Left ventricle myocardium inferior (tissue), 1 donor: ENCODE results near the gene PROCA1. TPM values are rescaled to one million over a fixed set of nuclear protein-coding genes. Genes with fewer than 3 reads are reported as not detected.

Source experiments
- DNase-seq: peaks from one replicate; pipeline ENCODE4 v3.0.0-alpha.2; 2020
- H3K27ac ChIP-seq: fragments of 200-600 bp; replicated peaks from 2 replicates; pipeline ENCODE4 v1.8.0; 2021
- H3K27me3 ChIP-seq: fragments of 200-600 bp; 2 replicates; pipeline ENCODE4 v1.8.0; 2021; ENCODE audit warnings: low read depth
- H3K36me3 ChIP-seq: fragments of 200-600 bp; 2 replicates; pipeline ENCODE4 v1.8.0; 2021
- H3K4me1 ChIP-seq: fragments of 200-600 bp; 2 replicates; pipeline ENCODE4 v1.8.0; 2021
- H3K4me3 ChIP-seq: fragments of 200-600 bp; 2 replicates; pipeline ENCODE4 v1.8.0; 2021; ENCODE audit warnings: mild to moderate bottlenecking, moderate library complexity
- H3K9me3 ChIP-seq: fragments of 200-600 bp; replicated peaks from 2 replicates; pipeline ENCODE4 v1.8.0; 2021
- CTCF ChIP-seq: fragments of 200-600 bp; IDR thresholded peaks from 2 replicates; pipeline ENCODE4 v1.8.0; 2021; ENCODE audit warnings: antibody characterized with exemption, mild to moderate bottlenecking, borderline replicate concordance
- intact Hi-C: fragments of 100-400 bp; cut with micrococcal nuclease; formaldehyde crosslinking; loops from one replicate; pipeline ENCODE4 v1.11.0; 2022
- total RNA-seq: library from RNA; stranded (reverse); fragmentation: NEBNext Ultra II Directional; extraction: Animal tissue kit (Norgen Biotek cat#: 25700); gene quantifications from one replicate; pipeline ENCODE4 v1.2.1, GENCODE V29; 2021
- donor health status: DM: no; HTN: yes; CAD: no; lungs with severe emphysema.

PROCA1 gene
- total RNA-seq, 1 donor from 2014 or later: 1.3 TPM

DNA sequence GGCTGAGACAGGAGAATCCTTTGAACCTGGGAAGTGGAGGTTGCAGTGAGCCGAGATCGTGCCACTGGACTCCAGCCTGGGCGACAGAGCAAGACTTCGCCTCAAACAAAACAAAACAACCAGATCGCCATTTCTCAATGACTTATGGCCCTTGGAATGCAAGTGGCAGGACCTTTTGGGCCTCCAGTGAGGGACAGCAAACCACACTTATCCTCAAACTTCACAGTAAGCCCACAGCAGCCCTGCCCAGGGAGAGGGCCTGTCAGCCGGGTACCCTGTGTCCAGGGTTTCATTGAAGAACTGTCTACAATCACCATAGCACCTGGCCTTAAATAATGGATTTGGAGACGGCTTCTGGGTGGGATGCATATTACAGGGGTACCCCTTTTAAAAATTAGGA is 43.8 kb upstream of the PROCA1 start:
- H3K4me1 ChIP-seq: peaks cover 7% of the 10 kb centered on the region
- H3K27ac ChIP-seq: no peak overlapping the region
- no peaks in the 10 kb centered on the region for H3K9me3 ChIP-seq
- no peak for TF ChIP-seq CTCF
- no peaks in the 10 kb centered on the region for H3K27me3 ChIP-seq
- no peak overlapping the region for H3K4me3 ChIP-seq
- intact Hi-C loops: no loop called here
- H3K36me3 ChIP-seq: peaks cover 22% of the 10 kb centered on the region
- no peak for DNase-seq

- DNase-seq: no peak
- H3K36me3 ChIP-seq: peaks cover 13% of the 10 kb centered on the region
- H3K27ac ChIP-seq: no peak overlapping the region
- no peak overlapping the region for H3K4me3 ChIP-seq
- H3K4me1 ChIP-seq: peaks cover 22% of the 10 kb centered on the region
- intact Hi-C loops: no loop called here
- no peaks in the 10 kb centered on the region for H3K27me3 ChIP-seq
- H3K9me3 ChIP-seq: no peaks in the 10 kb centered on the region
- TF ChIP-seq CTCF: no peak
These were observed 40.1 kb upstream of the PROCA1 start for GRCh38 chr17:28751600-28752366.

DNA sequence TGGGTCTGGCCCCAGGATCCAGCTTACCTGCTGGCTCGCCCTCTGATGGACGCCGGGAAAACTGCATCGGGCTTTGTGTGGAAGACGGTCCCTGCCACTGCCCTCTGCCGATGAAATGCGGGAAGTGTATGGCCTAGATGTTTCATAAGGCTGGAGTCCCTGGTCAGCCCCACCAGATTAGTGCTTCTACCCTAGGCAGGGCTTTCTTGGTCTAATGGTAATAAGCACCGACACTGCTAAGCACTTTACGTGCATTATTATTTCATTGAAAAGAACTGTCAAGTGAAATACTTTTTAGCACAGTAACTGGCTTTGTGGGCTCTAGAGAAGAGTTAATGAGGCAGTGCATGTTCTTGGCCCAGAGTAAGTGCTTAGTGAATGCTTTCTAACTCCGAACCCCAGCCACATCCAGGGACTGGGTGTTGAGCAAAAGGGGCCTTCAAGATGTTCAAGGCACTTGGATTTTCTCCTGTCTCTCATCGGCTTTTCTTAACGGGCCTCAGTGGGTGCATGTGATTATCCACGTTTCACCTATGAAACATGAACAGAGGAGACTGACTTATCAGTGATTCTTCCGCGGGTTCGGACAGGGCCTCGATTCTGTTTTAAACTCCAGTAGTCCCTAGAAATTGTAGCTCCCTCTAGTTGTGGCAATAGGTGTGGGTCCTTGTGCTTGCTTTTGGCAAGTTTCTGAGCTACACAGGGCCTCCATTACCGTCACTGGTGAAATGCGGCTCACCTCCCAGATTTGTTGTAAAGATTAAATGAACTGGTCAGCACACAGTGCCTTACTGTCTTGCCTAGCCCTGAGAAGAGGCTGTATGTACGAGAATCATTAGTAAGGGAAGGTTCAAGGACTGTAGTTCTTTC is 38.7 kb upstream of the PROCA1 start:
- peak overlapping the region; percentile 4 for H3K27ac ChIP-seq

DNA sequence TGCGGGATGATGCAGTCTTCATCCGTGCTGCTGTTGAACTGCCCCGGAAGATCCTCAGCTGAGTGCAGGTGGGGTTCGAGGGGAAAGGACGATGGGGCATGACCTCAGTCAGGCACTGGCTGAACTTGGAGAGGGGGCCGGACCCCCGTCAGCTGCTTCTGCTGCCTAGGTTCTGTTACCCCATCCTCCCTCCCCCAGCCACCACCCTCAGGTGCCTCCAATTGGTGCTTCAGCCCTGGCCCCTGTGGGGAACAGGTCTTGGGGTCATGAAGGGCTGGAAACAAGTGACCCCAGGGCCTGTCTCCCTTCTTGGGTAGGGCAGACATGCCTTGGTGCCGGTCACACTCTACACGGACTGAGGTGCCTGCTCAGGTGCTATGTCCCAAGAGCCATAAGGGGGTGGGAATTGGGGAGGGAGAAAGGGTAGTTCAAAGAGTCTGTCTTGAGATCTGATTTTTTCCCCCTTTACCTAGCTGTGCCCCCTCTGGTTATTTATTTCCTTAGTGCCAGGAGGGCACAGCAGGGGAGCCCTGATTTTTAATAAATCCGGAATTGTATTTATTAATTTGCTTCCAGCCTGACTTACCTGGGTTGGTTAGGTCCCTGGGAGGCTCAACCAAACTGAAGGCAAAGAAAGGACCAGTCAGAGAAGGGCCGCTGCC is 38.0 kb upstream of the PROCA1 start:
- intact Hi-C loops: no loop called here
- H3K27me3 ChIP-seq: no peaks in the 10 kb centered on the region
- no peaks in the 10 kb centered on the region for H3K9me3 ChIP-seq
- no peak for TF ChIP-seq CTCF
- no peak overlapping the region for H3K27ac ChIP-seq
- H3K4me1 ChIP-seq: peaks cover 43% of the 10 kb centered on the region
- H3K36me3 ChIP-seq: peaks cover 13% of the 10 kb centered on the region
- H3K4me3 ChIP-seq: no peak overlapping the region
- no peak for DNase-seq

More for the DNA sequence above, 38.7 kb upstream of the PROCA1 start:
- Histone ChIP-seq H3K9me3 (no peaks in the 10 kb centered on the region), H3K4me3 (no peak overlapping the region), H3K4me1 (peaks cover 36% of the 10 kb centered on the region), H3K27me3 (no peaks in the 10 kb centered on the region), H3K36me3 (peaks cover 13% of the 10 kb centered on the region)
- DNase-seq: peak; percentile 92
- TF ChIP-seq CTCF: peak; percentile 100
- intact Hi-C loops: no loop called here

DNA sequence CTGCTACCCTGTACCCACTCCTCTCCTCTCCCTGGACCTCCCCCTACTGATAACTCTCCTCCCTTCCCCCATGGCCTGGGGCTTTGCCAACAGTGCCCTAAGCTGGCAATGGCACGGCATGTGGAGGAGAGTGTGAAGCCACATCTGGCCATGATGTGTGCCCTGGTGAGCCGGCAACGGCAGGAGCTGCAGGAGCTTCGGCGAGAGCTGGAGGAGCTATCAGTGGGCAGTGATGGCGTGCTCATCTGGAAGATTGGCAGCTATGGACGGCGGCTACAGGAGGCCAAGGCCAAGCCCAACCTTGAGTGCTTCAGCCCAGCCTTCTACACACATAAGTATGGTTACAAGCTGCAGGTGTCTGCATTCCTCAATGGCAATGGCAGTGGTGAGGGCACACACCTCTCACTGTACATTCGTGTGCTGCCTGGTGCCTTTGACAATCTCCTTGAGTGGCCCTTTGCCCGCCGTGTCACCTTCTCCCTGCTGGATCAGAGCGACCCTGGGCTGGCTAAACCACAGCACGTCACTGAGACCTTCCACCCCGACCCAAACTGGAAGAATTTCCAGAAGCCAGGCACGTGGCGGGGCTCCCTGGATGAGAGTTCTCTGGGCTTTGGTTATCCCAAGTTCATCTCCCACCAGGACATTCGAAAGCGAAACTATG is 37.3 kb upstream of the PROCA1 start:
- H3K4me1 ChIP-seq: peaks cover 50% of the 10 kb centered on the region
- no peak for DNase-seq
- no peak overlapping the region for H3K27ac ChIP-seq

More for the DNA sequence above, 37.3 kb upstream of the PROCA1 start:
- Histone ChIP-seq H3K36me3 (peaks cover 13% of the 10 kb centered on the region), H3K9me3 (no peaks in the 10 kb centered on the region), H3K27me3 (no peaks in the 10 kb centered on the region), H3K4me3 (no peak overlapping the region)
- intact Hi-C loops: no loop called here
- TF ChIP-seq CTCF: no peak
